ENCODE measurements around the gene SIN3B. TPM values are rescaled to one million over a fixed set of nuclear protein-coding genes. Genes with fewer than 3 reads are reported as not detected.

SIN3B gene
- polyA plus RNA-seq, 3 donors = 7.2 to 154 (median 10.2) TPM

DNA sequence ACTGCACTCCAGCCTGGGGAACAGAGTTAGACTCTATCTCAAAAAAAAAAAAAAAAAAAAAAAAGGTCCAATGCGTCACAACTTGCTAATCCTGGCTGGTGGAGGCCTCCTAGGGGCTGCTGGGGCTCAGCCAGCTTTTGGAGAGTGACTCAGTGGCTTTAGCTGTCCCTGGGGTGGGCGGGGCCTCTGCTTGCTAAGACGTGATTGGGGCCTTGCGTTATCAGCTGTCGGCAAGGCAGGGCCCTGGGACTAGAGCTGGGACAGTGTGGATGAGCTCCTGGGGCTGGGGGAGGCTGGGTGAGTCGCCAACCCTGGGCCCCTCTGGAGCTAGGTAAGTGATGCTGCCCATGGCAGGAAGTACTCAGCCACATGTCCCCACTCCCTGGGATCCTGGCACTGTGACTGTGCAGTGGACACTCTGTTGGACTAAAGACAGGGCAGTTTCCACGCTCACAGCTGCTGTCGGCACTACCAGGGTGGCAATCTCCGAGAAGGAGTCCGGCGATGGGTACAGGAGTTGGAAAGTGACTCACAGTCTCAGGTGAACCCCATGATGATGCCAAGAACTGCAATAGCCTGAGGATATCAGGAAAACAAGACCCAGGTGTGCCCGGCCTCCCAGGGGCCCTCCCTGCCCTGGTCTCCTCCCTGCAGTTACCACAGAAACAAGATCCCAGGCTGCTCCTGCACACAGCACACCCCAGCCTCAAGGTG lies 91.8 kb downstream of the SIN3B start:
- no peaks in the 10 kb centered on the region for H3K27me3 ChIP-seq (ENCODE audit: control insufficient read depth in 2 of 2, insufficient read depth in 2 of 2, low read length in 2 of 2)
- 86% methylated on average over 12 of the region's 12 CpGs for WGBS (ENCODE audit: insufficient coverage)
- no peaks in the 10 kb centered on the region for H3K79me2 ChIP-seq (ENCODE audit: insufficient read depth, low read length)
- DNase-seq = no peak
- no peak overlapping the region for H3K27ac ChIP-seq (ENCODE audit: low read depth in 1 of 2, low read length in 2 of 2)
- no peaks in the 10 kb centered on the region for H4K20me1 ChIP-seq (ENCODE audit: insufficient read depth, low read length)
- H3K4me2 ChIP-seq (replicated peaks; ENCODE audit: extremely low read depth, low read length, poor library complexity, severe bottlenecking) = no peak overlapping the region
- H3K4me3 ChIP-seq (replicated peaks in 1 of 3; ENCODE audit: low read depth in 2 of 3, low read length in 3 of 3) = no peak overlapping the region
- no peak overlapping the region for H3K27ac Mint-ChIP-seq
- no peaks in the 10 kb centered on the region for H3K4me1 ChIP-seq (ENCODE audit: control insufficient read depth in 1 of 2, insufficient read depth in 2 of 2, low read length in 2 of 2)
- H3K36me3 Mint-ChIP-seq = no peaks in the 10 kb centered on the region
- H2AFZ ChIP-seq (ENCODE audit: insufficient read depth, low read depth, low read length, poor library complexity, severe bottlenecking) = no peak overlapping the region
- H3K4me1 Mint-ChIP-seq = no peaks in the 10 kb centered on the region
- peaks cover 10 to 14% (median 12%) of the 10 kb centered on the region in 3 donors for H3K27me3 Mint-ChIP-seq (ENCODE audit: low read depth in 3 of 3)
- peaks cover 17 to 27% (median 24%) of the 10 kb centered on the region in 7 donors for H3K9me3 Mint-ChIP-seq
- no peak overlapping the region for H3K4me3 Mint-ChIP-seq
- intact Hi-C loops (cut with micrococcal nuclease) = no loop called here
- no peak overlapping the region for H3K9ac ChIP-seq (ENCODE audit: insufficient read depth, low read length, poor library complexity, severe bottlenecking)
- no peaks in the 10 kb centered on the region for H3K36me3 ChIP-seq (replicated peaks in 1 of 2; ENCODE audit: control insufficient read depth in 1 of 2, insufficient read depth in 2 of 2, low read length in 2 of 2)
- peaks cover 21 to 22% of the 10 kb centered on the region in 2 donors for H3K9me3 ChIP-seq (replicated peaks in 1 of 2; ENCODE audit: control insufficient read depth in 1 of 2, insufficient read depth in 1 of 2, low read length in 2 of 2)
- TF ChIP-seq, protein P1, sequence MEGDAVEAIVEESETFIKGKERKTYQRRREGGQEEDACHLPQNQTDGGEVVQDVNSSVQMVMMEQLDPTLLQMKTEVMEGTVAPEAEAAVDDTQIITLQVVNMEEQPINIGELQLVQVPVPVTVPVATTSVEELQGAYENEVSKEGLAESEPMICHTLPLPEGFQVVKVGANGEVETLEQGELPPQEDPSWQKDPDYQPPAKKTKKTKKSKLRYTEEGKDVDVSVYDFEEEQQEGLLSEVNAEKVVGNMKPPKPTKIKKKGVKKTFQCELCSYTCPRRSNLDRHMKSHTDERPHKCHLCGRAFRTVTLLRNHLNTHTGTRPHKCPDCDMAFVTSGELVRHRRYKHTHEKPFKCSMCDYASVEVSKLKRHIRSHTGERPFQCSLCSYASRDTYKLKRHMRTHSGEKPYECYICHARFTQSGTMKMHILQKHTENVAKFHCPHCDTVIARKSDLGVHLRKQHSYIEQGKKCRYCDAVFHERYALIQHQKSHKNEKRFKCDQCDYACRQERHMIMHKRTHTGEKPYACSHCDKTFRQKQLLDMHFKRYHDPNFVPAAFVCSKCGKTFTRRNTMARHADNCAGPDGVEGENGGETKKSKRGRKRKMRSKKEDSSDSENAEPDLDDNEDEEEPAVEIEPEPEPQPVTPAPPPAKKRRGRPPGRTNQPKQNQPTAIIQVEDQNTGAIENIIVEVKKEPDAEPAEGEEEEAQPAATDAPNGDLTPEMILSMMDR (IDR thresholded peaks at IDR 0.05) = no peak

DNA sequence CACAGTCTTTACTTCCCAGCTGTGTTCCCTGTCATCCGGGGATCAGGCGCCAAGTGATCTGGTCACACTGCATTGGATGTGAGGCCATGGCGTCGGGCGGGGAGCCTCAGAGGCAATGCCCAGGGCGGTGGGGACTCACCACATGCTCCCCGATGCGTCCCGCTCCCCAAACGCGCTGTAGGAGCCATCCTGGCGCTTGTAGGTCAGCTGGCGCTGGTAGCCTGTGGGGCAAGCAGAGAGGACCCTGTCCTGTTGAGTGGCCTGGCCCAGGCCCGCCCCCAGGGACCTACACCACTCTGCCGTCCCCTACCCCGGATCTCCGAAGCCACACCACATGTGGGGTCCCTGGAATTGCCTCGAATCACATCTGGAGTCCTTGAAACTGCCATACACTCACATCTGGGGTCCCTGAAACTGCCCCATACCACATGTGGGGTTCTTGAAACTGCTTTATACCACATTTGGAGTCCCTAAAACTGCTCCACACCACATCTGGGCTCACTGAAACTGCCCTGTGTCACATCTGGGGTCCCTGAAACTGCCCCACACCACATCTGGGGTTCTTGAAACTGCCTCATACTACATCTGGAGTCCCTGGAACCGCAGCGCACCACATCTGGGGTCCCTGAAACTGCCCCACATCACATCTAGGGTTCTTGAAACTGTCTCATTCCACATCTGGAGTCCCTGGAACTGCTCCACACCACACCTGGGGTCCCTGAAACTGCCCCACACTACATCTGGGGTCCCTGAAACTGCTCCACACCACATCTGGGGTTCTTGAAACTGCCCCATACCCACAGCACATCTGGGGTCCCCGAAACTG lies 92.8 kb downstream of the SIN3B start:
- intact Hi-C loops (cut with micrococcal nuclease) = no loop called here
- Mint-ChIP-seq H3K27me3 (ENCODE audit: low read depth in 3 of 3) (peaks cover 9 to 14% (median 9%) of the 10 kb centered on the region in 3 donors), H3K4me1 (no peaks in the 10 kb centered on the region), H3K36me3 (no peaks in the 10 kb centered on the region), H3K4me3 (no peak overlapping the region), H3K27ac (peak overlapping the region in 1 of 7 donors; percentile 43), H3K9me3 (peaks cover 23 to 34% (median 31%) of the 10 kb centered on the region in 7 donors)
- Histone ChIP-seq H3K4me3 (replicated peaks in 1 of 3; ENCODE audit: low read depth in 2 of 3, low read length in 3 of 3) (no peak overlapping the region), H4K20me1 (ENCODE audit: insufficient read depth, low read length) (no peaks in the 10 kb centered on the region), H3K27ac (ENCODE audit: low read depth in 1 of 2, low read length in 2 of 2) (no peak overlapping the region), H3K36me3 (replicated peaks in 1 of 2; ENCODE audit: control insufficient read depth in 1 of 2, insufficient read depth in 2 of 2, low read length in 2 of 2) (no peaks in the 10 kb centered on the region), H3K27me3 (ENCODE audit: control insufficient read depth in 2 of 2, insufficient read depth in 2 of 2, low read length in 2 of 2) (no peaks in the 10 kb centered on the region), H3K4me1 (ENCODE audit: control insufficient read depth in 1 of 2, insufficient read depth in 2 of 2, low read length in 2 of 2) (no peaks in the 10 kb centered on the region), H3K9me3 (replicated peaks in 1 of 2; ENCODE audit: control insufficient read depth in 1 of 2, insufficient read depth in 1 of 2, low read length in 2 of 2) (peaks cover 27 to 30% of the 10 kb centered on the region in 2 donors), H3K9ac (ENCODE audit: insufficient read depth, low read length, poor library complexity, severe bottlenecking) (no peak overlapping the region), H3K79me2 (ENCODE audit: insufficient read depth, low read length) (no peaks in the 10 kb centered on the region), H2AFZ (ENCODE audit: insufficient read depth, low read depth, low read length, poor library complexity, severe bottlenecking) (no peak overlapping the region), H3K4me2 (replicated peaks; ENCODE audit: extremely low read depth, low read length, poor library complexity, severe bottlenecking) (no peak overlapping the region)
- DNase-seq = no peak
- 95% methylated on average over 21 of the region's 21 CpGs for WGBS (ENCODE audit: insufficient coverage)
- TF ChIP-seq, protein P1 (IDR thresholded peaks at IDR 0.05) = no peak

Data from CD14-positive monocyte (primary cell).